ENCODE measurements around the gene ANKRD13B.

ANKRD13B gene

GRCh38 chr17:29572691-29573557 lies 20.0 kb upstream of the ANKRD13B start:
- in situ Hi-C loops (cut with MboI; ENCODE audit: low sequenced_read_pairs, unreplicated experiment), result no loop called here
- TF ChIP-seq CTCF (IDR thresholded peaks at IDR 0.05; ENCODE audit: borderline replicate concordance, control extremely low read depth, extremely low read depth, insufficient read depth, missing control alignments), result peak; percentile 91
- peak; percentile 85 for DNase-seq (ENCODE audit: low spot score)

- no peak for TF ChIP-seq CTCF (IDR thresholded peaks at IDR 0.05; ENCODE audit: borderline replicate concordance, control extremely low read depth, extremely low read depth, insufficient read depth, missing control alignments)
- no peak for DNase-seq (ENCODE audit: low spot score)
- in situ Hi-C loops (cut with MboI; ENCODE audit: low sequenced_read_pairs, unreplicated experiment), result no loop called here
Observed at GRCh38 chr17:29573558-29573869, 19.4 kb upstream of the ANKRD13B start.

GRCh38 chr17:29573871-29574731 lies 18.8 kb upstream of the ANKRD13B start:
- in situ Hi-C loops (cut with MboI; ENCODE audit: low sequenced_read_pairs, unreplicated experiment), result no loop called here
- no peak for DNase-seq (ENCODE audit: low spot score)
- no peak for TF ChIP-seq CTCF (IDR thresholded peaks at IDR 0.05; ENCODE audit: borderline replicate concordance, control extremely low read depth, extremely low read depth, insufficient read depth, missing control alignments)

- TF ChIP-seq CTCF (IDR thresholded peaks at IDR 0.05; ENCODE audit: borderline replicate concordance, control extremely low read depth, extremely low read depth, insufficient read depth, missing control alignments), result no peak
- in situ Hi-C loops (cut with MboI; ENCODE audit: low sequenced_read_pairs, unreplicated experiment), result no loop called here
- DNase-seq (ENCODE audit: low spot score), result no peak
Observed at GRCh38 chr17:29574732-29575510, 18.0 kb upstream of the ANKRD13B start.

- DNase-seq (ENCODE audit: low spot score), result no peak
- TF ChIP-seq CTCF (IDR thresholded peaks at IDR 0.05; ENCODE audit: borderline replicate concordance, control extremely low read depth, extremely low read depth, insufficient read depth, missing control alignments), result no peak
- in situ Hi-C loops (cut with MboI; ENCODE audit: low sequenced_read_pairs, unreplicated experiment), result no loop called here
Observed at GRCh38 chr17:29575511-29576213, 17.3 kb upstream of the ANKRD13B start.

All from GM13976 (cell line).